NCI-H2171 (cell line): ENCODE measurements around the gene SNRPN.
"Not testable (repeated sequence)": the region's sequence is repeated elsewhere in the genome, so short reads cannot be mapped to it uniquely, and the experiment has no call there.

Experiments
- DNase-seq: peaks from one replicate; lab custom pipeline; 2025; lab: John Stamatoyannopoulos, UW

SNRPN gene

DNA sequence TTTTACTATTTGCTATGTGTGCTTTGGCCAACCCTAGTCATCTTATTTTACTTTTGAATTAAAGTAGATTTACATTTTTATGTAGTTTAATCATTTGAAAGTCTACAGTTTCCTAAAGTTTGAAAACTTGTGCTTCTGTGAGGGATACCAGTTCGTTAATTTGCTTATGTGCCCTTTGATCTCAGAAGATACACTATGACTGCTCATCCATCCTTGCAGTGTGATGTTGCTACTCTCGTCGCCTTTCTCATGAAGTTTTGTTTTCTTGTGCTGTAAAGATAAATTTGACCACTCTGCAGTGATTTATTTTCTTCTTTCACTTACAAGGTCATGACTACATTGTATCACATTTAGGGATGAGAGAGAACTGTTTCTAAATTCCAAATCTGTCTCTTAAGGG, 16.3 kb downstream of the SNRPN start:
- DNase-seq: no peak

DNA sequence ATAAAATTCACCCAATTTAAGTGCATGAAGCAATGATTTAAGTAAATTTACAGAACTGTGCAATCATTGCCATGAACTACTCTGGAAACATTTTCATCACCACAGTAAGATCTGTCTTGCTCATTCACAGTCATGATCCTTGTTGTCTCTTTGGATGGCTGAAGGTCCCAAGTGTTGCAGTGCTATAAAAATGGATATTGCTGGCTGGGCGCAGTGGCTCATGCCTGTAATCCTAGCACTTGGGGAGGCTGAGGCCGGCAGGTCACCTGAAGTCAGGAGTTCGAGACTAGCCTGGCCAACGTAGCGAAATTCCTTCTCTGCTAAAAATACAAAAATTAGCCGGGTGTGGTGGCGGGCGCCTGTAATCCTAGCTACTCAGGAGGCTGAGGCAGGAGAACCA, 17.0 kb downstream of the SNRPN start:
- no peak for DNase-seq

DNA sequence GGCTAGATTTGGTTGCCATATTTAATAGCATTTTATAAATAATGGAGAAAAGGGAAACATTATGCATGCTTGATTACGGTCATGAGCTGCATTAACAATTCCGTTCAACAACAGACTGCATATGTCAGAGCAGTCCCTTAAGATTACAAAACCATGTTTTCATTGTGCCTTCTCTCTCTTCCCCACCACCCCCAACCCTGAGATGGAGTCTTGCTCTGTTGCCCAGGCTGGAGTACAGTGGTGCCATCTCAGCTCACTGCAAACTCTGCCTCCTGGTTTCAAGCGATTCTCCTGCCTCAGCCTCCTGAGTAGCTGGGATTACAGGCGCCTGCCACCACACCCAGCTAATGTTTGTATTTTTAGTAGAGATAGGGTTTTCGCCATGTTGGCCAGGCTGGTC, 17.9 kb downstream of the SNRPN start:
- DNase-seq: not testable (repeated sequence)

DNA sequence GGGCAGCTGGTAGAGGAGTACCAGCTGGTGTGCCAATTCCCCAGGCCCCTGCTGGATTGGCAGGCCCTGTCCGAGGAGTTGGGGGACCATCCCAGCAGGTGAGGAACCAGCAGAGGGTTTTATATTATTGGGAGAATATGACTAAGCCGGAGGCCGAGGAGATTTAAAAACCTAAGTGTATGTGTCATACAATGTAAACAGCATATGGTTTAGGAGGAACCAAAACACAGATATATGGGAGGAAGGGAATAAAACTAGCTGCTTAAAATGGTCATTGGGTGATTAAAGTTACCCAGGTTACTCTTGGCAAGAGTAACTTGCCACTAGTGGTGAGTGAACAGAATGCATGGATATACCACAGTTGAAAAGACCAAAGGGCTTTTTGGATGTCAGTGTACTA, 22.1 kb downstream of the SNRPN start:
- no peak for DNase-seq

DNA sequence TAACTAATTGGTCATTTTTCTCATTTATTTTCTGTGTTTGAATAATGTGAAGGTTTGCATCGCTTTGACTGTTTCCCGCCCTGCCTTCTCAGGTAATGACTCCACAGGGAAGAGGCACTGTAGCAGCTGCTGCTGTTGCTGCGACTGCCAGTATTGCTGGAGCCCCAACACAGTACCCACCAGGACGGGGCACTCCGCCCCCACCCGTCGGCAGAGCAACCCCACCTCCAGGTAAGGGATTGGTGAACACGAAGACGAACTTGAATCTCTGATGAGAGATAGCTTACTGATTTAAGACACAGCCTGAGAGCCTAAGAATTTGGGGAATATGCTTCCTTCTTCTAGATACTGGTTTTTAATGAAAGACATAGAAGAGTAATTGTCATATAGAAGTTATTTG, 22.9 kb downstream of the SNRPN start:
- DNase-seq: no peak

DNA sequence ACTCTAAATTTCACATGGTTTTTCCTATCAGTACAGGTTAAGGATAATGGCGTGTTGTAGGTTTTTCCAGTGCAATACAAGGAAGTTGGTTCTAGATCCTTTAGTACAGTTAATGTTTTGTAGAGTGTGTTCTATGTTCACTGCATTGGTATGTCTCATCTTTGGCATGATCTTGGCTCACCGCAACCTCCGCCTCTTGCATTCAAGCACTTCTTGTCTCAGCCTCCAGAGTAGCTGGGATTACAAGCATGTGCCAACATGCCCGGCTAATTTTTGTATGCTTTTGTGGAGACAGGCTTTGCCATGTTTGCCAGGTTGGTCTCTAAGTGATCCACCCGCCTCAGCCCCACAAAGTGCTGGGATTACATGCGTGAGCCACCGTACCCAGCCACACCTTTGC, 30.4 kb downstream of the SNRPN start:
- DNase-seq: no peak

DNA sequence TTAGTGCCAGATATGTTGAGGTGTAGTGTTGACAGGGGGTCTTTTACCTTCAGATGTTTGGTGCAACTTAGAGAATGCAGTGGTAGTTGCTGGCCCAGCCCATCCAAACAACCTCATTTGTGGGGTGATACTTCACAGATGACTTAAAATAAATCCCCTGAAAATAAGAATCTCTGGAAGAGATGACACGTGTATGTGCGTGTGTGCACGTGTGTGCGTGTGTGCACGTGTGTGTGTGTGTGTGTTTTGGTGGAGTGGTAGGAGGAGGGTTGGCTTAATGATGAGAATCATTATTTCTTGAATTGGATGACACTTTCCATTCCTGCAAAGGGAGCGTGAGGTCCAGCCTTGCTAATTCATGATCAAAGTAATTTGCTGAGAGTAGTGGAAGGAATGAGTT, 31.9 kb downstream of the SNRPN start:
- no peak for DNase-seq

DNA sequence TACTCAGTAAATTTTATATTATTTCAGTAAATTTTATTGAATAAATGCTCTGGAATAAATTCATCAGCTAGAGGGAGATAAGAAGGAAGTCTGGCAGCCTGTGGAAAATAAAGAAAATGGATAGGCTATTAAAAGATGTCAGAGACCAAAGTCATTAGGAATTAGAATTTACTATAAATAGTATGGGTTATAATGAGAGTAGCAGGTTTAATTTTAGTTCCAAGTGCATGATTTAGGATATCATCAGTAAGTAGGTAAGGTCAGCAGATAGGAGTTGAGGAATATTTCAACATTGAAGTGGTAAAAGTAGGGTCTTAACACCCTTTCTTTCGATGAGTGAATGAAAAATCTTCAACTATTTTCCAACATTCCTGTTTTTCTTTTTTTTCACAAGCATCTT, 64.6 kb downstream of the SNRPN start:
- no peak for DNase-seq

DNA sequence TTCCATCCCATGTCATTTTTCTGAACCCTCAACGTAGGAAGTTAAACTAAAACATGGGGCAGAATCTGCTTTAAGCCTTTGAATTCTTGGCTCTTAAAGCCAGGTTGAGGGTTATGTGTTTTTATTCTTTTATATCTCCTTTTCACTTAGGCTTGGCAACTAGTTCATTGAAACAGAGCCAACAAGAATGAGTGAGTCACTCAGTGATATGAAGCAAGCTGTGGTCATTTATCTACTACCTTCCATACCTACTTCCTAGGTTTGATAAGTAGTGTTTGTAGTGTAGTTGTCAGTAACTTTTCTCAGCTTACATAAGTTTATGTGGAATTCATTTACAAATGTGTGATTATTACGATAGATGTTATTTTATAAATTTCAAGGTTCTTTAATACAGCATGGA, 67.4 kb downstream of the SNRPN start:
- no peak for DNase-seq
